ENCODE data around the gene HOXC12.

DNA sequence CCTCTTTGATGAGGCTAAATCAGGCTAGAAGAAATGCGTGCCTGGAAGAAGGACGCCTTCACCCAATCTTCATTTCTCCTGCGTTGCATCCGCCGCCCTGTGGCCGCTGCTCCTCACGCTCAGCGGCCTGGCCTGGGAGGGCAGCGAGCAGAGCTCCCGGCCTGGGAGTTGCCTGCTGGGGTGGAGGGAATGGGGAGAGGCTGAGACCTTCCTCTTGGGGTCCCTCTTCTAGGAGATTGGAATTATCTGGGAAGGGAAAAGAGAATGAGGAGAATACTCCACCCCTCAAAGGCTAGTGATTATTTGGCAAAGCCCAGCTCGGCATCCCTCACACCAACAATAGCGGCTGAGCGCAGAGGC, 2.4 kb upstream of the HOXC12 start:
- TF ChIP-seq, protein P1, sequence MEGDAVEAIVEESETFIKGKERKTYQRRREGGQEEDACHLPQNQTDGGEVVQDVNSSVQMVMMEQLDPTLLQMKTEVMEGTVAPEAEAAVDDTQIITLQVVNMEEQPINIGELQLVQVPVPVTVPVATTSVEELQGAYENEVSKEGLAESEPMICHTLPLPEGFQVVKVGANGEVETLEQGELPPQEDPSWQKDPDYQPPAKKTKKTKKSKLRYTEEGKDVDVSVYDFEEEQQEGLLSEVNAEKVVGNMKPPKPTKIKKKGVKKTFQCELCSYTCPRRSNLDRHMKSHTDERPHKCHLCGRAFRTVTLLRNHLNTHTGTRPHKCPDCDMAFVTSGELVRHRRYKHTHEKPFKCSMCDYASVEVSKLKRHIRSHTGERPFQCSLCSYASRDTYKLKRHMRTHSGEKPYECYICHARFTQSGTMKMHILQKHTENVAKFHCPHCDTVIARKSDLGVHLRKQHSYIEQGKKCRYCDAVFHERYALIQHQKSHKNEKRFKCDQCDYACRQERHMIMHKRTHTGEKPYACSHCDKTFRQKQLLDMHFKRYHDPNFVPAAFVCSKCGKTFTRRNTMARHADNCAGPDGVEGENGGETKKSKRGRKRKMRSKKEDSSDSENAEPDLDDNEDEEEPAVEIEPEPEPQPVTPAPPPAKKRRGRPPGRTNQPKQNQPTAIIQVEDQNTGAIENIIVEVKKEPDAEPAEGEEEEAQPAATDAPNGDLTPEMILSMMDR (IDR thresholded peaks at IDR 0.05): no peak
- TF ChIP-seq POLR2A (IDR thresholded peaks at IDR 0.05): no peak
